Effector memory CD4-positive, alpha-beta T cell (primary cell): Measurements from ENCODE around the gene TRIM4.
A peak's percentile ranks its signal among the peaks of the same experiment; 100 is the strongest.
"Not testable (repeated sequence)": the region's sequence is repeated elsewhere in the genome, so short reads cannot be mapped to it uniquely, and the experiment has no call there.

Experiments
- DNase-seq, 3 donors: peaks; one replicate each; pipeline ENCODE4 v3.0.0-alpha.2; 2020
- H3K27ac ChIP-seq: 2 replicates; pipeline ENCODE4 v1.7.0; 2013; ENCODE audit warnings: mild to moderate bottlenecking, low read length, moderate library complexity; ENCODE audit not compliant: insufficient read depth, poor library complexity, severe bottlenecking
- H3K27me3 ChIP-seq: replicated peaks from 2 replicates; pipeline ENCODE4 v1.7.0; 2013; ENCODE audit warnings: mild to moderate bottlenecking, low read length; ENCODE audit not compliant: insufficient read depth, control insufficient read depth, poor library complexity, severe bottlenecking
- H3K36me3 ChIP-seq: 2 replicates; pipeline ENCODE4 v1.7.0; 2013; ENCODE audit warnings: mild to moderate bottlenecking, low read length, moderate library complexity; ENCODE audit not compliant: control insufficient read depth, insufficient read depth
- H3K4me1 ChIP-seq: 2 replicates; pipeline ENCODE4 v1.7.0; 2013; ENCODE audit warnings: low read length, mild to moderate bottlenecking; ENCODE audit not compliant: control insufficient read depth, insufficient read depth, poor library complexity, severe bottlenecking
- H3K4me3 ChIP-seq: 2 replicates; pipeline ENCODE4 v1.7.0; 2013; ENCODE audit warnings: low read length, low read depth, mild to moderate bottlenecking; ENCODE audit not compliant: insufficient read depth, poor library complexity, severe bottlenecking
- H3K9me3 ChIP-seq: 2 replicates; pipeline ENCODE4 v1.7.0; 2013; ENCODE audit warnings: mild to moderate bottlenecking, low read length, moderate library complexity; ENCODE audit not compliant: control insufficient read depth

The TRIM4 gene

DNA sequence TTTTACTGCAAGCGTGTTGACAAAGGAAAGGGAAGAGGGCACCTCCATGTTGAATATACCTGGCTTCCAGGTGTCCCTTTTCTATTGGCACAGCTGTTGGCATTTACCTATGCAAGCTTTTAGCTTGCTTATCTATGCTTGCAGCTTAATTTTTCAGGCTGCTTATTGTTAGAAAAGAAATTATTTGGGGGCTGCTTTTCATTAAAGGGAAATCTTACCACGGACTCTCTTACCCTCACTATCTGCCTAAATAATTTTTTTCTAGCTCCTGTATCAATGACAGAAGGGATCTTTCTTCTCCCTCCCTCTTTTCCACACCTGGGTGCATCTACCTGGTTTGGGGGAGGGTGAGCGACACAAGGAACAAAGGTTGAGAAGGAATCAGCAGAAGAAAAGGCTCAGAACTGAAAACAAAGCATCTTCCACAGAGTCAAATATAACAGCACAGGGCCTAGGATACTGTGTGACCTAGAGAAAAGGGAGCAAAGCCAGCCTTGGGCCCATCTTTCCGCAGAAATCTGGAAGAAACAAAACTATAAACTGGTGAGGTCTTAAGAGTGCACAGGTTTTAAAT lies 25.3 kb upstream of the TRIM4 start:
- no peaks in the 10 kb centered on the region for H3K36me3 ChIP-seq
- no peak overlapping the region for H3K27ac ChIP-seq
- H3K4me1 ChIP-seq, result no peaks in the 10 kb centered on the region
- no peak for DNase-seq
- no peak overlapping the region for H3K4me3 ChIP-seq
- no peaks in the 10 kb centered on the region for H3K9me3 ChIP-seq
- no peaks in the 10 kb centered on the region for H3K27me3 ChIP-seq

DNA sequence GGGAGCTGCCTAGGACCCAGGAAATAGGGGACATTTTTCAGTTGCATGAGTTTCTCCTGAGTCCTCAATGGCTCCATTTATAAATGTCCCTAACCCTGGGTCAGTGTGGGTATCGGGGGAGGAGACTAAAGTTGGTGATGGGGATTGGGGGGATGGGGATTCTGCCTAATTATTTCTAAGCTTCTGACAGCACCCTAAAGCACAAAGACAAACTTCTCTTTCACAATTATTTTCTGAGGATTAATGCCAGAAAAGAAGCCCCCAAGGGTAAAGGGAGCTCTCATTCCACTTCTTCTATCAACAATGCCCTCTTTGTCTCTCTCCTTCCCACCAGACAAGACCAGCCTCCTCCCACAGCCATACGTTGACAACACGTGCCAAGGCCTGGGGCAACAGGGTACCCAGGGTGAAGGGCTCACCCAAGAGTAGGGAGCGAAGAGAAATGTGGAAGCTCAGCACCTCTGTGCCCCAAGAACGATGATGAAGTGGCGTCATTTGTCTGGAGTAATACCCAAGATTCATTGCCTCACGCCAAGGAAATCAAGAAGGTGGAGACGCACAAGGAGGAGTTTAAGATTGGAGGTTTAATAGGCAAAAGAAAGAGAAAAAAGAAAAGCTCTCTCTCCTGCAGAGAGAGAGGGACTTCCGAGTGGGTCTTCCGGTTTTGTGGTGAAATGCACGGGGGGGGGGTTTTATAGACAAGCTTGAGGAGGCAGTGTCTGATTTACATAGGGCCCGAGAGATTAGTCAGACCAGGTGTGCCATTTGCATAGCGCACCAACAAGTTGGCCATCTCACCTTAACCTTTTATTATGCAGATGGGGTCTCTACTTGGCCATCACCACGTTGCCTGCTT lies 24.5 kb upstream of the TRIM4 start:
- H3K4me1 ChIP-seq, result no peaks in the 10 kb centered on the region
- H3K36me3 ChIP-seq, result no peaks in the 10 kb centered on the region
- no peak overlapping the region for H3K4me3 ChIP-seq
- no peaks in the 10 kb centered on the region for H3K9me3 ChIP-seq
- DNase-seq, result no peak
- no peak overlapping the region for H3K27ac ChIP-seq
- no peaks in the 10 kb centered on the region for H3K27me3 ChIP-seq

DNA sequence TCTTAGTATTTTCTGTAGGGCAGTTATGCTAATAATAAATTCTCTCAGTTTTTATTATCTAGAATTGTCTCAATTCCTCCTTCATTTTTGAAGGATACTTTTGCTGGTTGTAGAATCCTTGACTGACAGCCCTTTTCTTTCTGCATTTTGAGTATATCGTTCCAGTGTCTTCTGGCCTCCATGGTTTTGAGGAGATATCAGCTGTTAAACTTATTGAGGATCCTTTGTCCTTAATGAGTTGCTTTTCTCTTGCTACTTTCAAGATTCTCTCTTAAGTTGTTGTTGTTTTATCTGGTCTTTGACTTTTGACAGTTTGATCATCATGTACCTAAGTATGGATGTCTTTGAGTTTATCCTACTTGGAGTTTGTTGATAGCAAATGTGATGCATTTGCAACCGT lies 19.0 kb upstream of the TRIM4 start:
- H3K36me3 ChIP-seq, result no peaks in the 10 kb centered on the region
- no peaks in the 10 kb centered on the region for H3K4me1 ChIP-seq
- H3K27ac ChIP-seq, result no peak overlapping the region
- no peaks in the 10 kb centered on the region for H3K9me3 ChIP-seq
- H3K27me3 ChIP-seq, result peaks cover 4% of the 10 kb centered on the region
- no peak for DNase-seq
- H3K4me3 ChIP-seq, result no peak overlapping the region

DNA sequence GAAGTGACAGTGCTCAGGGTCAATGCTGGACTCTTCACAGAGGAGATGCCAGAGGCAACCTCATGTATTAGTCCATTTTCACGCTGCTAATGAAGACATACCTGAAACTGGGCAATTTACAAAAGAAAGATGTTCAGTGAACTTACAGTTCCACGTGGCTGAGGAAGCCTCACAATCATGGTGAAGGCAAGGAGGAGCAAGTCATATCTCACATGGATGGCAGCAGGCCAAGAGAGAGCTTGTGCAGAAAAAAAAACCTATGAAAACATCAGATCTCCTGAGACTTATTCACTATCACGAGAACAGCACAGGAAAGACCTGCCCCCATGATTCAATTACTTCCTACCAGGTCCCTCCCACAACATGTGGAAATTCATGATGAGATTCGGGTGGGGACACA lies 15.7 kb upstream of the TRIM4 start:
- not testable (repeated sequence) for H3K9me3 ChIP-seq, H3K4me3 ChIP-seq, H3K27me3 ChIP-seq, H3K36me3 ChIP-seq, H3K4me1 ChIP-seq, H3K27ac ChIP-seq, DNase-seq

DNA sequence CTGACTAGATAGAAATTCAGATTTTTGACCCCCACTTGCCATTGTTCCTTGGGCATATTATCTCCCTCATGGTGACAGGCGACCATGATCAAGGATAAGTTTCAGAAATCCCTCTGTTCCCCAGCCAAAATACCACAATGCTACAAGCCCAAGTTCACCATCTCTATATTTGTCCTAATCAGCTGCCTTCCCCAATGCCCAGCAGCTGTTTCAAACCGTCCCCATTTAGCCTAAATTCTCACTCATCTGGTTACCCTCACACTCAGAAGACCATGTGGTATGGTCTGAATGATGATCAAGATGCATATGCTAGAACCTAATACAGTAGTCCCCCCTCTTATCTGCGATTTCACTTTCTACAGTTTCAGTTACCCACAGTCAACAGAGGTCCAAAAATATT lies 11.0 kb upstream of the TRIM4 start:
- DNase-seq, result no peak
- Histone ChIP-seq H3K4me3 (no peak overlapping the region), H3K4me1 (peaks cover 14% of the 10 kb centered on the region), H3K36me3 (no peaks in the 10 kb centered on the region), H3K27ac (no peak overlapping the region), H3K27me3 (peaks cover 4% of the 10 kb centered on the region), H3K9me3 (no peaks in the 10 kb centered on the region)

DNA sequence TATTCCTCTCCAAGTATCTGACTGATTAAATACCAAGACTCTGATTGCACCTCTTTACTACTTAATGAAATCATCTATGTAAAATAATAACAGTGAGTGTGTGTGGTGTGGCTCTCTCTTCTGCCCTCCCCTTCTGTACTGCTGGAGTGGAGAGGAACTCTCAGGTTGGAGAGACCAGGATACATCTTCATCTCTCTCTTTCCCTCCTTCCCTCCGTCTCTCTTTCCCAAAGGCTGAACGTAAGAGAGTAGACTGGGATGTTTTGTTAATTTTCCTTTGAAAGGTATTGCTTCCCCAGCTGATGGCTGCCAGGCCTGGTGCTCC lies 10.4 kb upstream of the TRIM4 start:
- DNase-seq, result no peak
- no peak overlapping the region for H3K27ac ChIP-seq
- H3K4me3 ChIP-seq, result no peak overlapping the region
- peaks cover 14% of the 10 kb centered on the region for H3K4me1 ChIP-seq
- H3K36me3 ChIP-seq, result no peaks in the 10 kb centered on the region
- H3K27me3 ChIP-seq, result peaks cover 4% of the 10 kb centered on the region
- H3K9me3 ChIP-seq, result no peaks in the 10 kb centered on the region

DNA sequence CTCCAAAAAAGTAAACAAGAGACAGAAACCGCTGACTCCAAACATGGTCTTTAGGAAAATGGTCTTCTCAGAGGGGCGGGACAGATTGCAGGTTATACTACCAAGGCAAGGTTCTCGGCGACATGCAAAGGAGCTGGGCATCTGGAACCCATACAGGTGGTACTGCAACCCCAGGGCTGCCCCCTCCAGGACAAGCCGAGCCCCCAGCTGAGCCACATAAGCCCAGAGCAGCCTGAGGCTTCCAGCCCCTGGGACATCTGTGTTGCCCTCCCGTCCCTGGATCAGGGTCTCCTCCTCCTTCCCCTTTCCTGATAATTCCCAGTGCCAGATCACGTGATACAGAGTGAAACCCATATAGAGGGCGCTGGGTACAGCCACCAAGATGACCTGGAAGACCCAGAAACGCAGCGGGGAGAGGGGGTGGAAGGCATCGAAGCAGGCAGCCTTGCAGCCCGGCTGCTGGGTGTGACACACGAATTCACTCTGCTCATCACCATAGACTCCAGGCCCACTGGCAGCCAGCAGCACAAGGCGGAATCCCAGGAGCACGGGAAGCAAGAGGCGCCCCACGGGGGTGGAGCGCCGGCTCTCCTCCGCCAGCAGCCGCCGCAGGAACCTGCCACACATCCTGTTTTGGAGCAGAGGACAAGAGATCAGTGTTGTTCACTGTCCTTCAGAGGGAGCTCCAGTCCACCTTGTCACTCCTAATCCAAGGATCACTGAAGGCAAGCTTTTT lies 9.8 kb upstream of the TRIM4 start, which contains the start of gene GJC3:
Gene GJC3, minus strand, starts transcription at position 627 of the 736 bp plus-strand sequence. Its CDS starts 0 bp downstream, at position 627.
- Histone ChIP-seq H3K4me3 (peak within 1 kb of the TSS; percentile 44), H3K27me3 (peaks cover 4% of the 10 kb centered on the region), H3K36me3 (no peaks in the 10 kb centered on the region), H3K4me1 (peaks cover 14% of the 10 kb centered on the region), H3K9me3 (no peaks in the 10 kb centered on the region), H3K27ac (no peak within 1 kb of the TSS)
- DNase-seq, result peak in 1 of 3 donors; percentile 11

DNA sequence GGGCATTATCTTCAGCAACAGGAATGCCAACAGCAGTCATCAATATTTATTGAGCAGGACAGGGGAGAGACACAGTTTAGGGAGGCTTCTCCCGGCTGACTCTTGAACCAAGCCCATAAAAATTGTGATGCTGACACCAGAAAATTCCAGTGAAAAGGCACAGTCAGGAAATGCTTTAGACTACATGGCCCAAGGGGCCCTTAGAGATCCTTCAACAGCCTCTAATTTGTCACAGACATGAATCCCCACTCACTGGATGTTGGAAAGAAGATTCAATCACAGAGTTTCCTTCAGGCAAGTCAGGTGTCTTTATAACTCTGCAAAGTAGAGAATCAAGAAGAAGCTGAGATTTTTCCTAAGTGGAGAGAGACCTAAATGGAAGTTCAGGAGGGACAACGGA lies 8.9 kb upstream of the TRIM4 start:
- no peak overlapping the region for H3K4me3 ChIP-seq
- no peaks in the 10 kb centered on the region for H3K36me3 ChIP-seq
- no peak overlapping the region for H3K27ac ChIP-seq
- peaks cover 14% of the 10 kb centered on the region for H3K4me1 ChIP-seq
- no peaks in the 10 kb centered on the region for H3K9me3 ChIP-seq
- DNase-seq, result no peak
- no peaks in the 10 kb centered on the region for H3K27me3 ChIP-seq

DNA sequence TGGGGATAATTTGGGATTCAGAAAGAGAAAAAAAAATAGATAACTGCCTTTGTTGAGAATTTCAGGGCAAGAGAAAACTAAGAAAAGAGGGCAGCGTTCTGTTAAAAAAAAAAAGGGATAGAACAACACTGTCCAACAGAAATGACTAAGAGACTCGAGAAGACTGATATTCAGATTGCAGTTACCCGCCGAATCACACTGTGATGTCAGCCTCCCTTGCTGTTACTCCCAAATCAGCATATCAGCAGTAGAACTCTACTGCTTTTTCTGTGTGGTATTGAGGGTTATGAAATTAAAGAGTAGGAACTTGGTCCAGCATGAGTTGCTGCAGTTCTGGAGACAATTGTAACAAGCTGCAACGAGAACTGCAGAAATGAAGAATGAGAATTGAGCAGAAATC lies 8.2 kb upstream of the TRIM4 start:
- Histone ChIP-seq H3K36me3 (no peaks in the 10 kb centered on the region), H3K9me3 (no peaks in the 10 kb centered on the region), H3K4me3 (no peak overlapping the region), H3K27ac (no peak overlapping the region), H3K4me1 (peaks cover 14% of the 10 kb centered on the region), H3K27me3 (no peaks in the 10 kb centered on the region)
- no peak for DNase-seq

DNA sequence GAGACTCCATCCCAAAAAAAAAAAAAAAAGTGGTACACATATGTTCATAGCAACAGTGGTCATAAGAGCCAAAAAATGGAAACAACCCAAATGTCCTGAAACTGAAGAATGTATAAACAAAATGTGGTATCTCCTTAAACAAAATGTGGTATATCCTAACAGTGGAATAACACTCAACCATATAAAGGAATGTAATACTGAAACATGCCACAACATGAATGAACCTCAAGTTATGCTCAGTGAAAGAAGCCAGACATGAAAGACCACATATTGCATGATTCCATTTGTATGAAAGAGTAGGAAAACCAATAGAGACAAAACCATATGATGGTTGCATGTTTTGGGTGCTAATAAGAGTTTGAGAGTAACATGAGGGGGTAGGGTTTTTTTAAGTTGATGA lies 7.0 kb upstream of the TRIM4 start:
- H3K27me3 ChIP-seq, result no peaks in the 10 kb centered on the region
- peaks cover 14% of the 10 kb centered on the region for H3K4me1 ChIP-seq
- no peak for DNase-seq
- H3K4me3 ChIP-seq, result no peak overlapping the region
- H3K27ac ChIP-seq, result no peak overlapping the region
- no peaks in the 10 kb centered on the region for H3K36me3 ChIP-seq
- no peaks in the 10 kb centered on the region for H3K9me3 ChIP-seq
